ENCODE measurements around the gene SEM1.
A peak's percentile ranks its signal among the peaks of the same experiment; 100 is the strongest.
"Not testable (repeated sequence)": the region's sequence is repeated elsewhere in the genome, so short reads cannot be mapped to it uniquely, and the experiment has no call there.

Gene SEM1

DNA sequence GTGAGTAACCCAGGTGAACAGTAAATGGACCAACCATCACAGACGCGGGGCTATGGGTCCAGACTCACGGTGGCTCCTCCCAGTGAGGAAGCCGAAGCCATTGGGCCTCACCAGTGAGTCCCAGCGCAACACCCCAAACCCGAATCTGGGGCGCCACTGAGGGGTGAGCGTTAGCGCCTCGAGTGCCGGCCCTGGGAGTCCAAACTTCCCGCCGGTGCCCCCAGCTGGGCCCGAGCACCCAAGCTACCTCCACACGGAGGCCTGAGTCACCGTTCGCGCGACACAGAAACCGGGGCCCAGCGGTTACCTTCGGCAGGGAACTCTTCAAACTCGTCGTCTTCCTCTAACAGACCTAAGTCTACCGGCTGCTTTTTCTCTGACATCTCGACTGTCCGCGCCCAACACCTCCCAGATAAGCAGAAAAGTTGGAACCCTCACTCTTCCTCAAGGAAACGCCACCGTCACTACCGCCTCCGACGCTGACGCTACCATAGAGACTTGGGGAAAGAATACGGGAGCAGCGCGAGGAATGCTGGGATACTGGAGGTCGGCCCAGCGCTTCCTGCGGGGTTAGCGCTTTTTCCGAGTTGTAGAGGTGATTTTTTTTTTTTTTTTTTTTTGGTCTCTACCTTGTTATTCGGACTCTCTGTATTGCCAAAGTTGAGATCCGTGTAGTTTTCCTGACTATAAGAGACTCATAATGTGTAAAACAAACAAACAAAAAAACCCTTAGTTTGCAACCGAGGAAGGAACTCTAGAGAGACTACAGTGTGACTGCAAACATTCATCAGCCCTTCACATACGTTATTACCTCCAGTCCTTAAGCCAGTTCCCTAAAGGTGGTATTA lies at the start of gene SEM1:
SEM1 (minus strand) TSS at position 466 of the 848 bp plus-strand sequence; CDS start at position 383, 83 bp downstream.
- DNase-seq (ENCODE audit: low read depth in 1 of 2, low spot score in 1 of 2) = peak; percentile 42 to 86
- in situ Hi-C loops (cut with HindIII; ENCODE audit: low pct_unique_long_range_greater_than_20kb, low sequenced_read_pairs) = no loop called here
- no peak for TF ChIP-seq JUND (IDR thresholded peaks at IDR 0.05; ENCODE audit: low read depth)

DNA sequence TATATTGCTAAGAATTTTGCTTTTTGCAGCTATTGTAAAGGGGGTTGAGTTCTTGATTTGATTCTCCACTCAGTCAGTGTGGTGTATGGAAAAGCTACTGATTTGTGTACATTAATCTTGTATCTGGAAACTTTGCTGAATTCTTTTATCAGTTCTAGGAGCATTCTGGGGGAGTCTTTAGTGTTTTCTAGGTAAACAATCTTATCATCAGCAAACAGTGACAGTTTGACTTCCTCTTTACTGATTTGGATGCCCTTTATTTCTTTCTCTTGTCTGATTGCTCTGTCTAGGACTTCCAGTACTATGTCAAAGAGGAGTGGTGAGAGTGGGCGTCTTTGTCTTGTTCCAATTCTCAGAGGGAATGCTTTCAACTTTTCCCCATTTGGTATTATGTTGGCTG lies 48.2 kb upstream of the SEM1 start:
- DNase-seq (ENCODE audit: low read depth in 1 of 2, low spot score in 1 of 2); in situ Hi-C loops (cut with HindIII; ENCODE audit: low pct_unique_long_range_greater_than_20kb, low sequenced_read_pairs): not testable (repeated sequence)

DNA sequence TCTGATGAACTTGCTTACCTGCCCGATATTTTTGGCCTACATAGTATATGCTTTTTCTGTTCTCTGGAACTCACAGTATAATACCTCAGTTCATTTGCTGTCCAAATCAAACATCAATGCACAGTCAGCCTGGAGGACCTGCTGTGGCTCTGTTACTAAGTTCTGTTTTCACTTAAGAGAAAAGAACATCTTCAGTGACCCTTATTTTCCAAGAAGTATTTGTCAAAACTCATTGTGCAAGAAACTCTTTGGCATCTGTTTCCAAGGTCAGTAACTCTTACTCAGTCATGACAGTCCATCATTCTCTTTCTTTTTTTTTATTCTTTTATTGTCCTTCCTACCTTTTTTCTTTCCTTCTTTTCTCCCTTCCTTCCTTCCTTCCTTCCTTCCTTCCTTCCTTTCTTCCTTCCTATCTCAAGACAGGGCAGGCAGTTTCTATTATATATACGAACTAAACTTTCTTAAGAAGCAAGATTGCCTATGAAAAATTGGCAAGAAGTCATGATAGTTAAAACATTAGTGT lies 37.8 kb upstream of the SEM1 start:
- in situ Hi-C loops (cut with HindIII; ENCODE audit: low pct_unique_long_range_greater_than_20kb, low sequenced_read_pairs) = no loop called here
- TF ChIP-seq JUND (IDR thresholded peaks at IDR 0.05; ENCODE audit: low read depth) = no peak

DNA sequence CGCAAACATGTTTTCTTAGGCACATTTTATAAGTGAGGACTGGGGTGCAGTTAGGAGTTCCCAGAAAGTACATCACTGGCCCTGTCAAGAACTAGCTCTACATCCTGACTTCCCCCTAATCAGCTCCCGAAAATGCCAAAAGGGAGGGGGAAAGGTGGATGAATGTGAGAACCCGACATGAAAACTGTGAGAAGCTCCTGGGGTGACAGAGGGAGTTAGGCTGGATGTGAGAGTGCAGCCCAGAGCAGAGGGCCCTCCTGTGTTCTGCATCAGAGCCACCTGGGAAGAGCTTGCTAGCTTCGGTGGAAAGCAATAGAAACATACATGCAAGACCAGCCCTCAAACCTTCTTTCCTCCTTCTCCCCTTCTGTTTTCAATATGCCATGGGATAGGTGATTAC lies 30.5 kb upstream of the SEM1 start:
- DNase-seq (ENCODE audit: low read depth in 1 of 2, low spot score in 1 of 2) = no peak
- no peak for TF ChIP-seq JUND (IDR thresholded peaks at IDR 0.05; ENCODE audit: low read depth)
- in situ Hi-C loops (cut with HindIII; ENCODE audit: low pct_unique_long_range_greater_than_20kb, low sequenced_read_pairs) = no loop called here

More for the DNA sequence above, 37.8 kb upstream of the SEM1 start:
- DNase-seq (ENCODE audit: low read depth in 1 of 2, low spot score in 1 of 2) = no peak

DNA sequence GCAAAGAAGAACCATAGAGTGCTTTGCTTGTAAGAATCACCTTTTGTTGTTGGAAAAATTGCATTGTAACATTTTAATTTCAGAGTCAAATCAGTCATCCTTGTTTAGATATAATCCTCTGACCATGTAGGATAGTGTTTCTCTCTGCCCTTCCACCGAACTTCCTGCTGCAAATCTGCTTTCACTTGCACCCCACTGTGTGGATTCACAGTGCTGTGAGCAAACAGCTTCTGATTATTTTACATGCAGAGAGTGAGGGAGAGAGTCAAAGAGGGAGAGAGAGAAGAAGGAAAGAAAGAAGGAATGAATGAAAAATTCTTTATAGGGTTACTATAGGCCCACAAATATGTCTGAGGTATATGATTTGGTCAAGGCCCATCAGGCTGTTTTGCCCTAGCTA lies 30.0 kb upstream of the SEM1 start:
- in situ Hi-C loops (cut with HindIII; ENCODE audit: low pct_unique_long_range_greater_than_20kb, low sequenced_read_pairs) = no loop called here

DNA sequence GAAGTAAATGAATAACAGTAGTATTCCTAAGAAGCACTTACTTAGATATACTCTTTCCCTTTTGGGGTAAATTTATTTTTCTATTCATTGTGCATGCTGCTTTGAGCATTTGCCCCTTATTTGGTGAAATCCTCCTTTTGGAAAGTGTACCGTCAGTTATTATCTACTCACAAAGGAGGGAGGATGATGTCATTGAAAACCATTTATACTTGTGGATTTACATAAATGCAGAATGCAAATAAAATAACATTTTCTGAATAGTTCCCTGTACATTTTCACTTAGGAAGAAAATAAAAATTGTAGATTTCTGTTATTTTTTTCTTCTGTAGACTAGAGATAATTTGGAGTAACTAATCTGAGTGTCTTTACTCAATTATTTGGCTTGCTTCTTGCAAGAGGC lies 29.5 kb upstream of the SEM1 start:
- no peak for DNase-seq (ENCODE audit: low read depth in 1 of 2, low spot score in 1 of 2)
- no peak for TF ChIP-seq JUND (IDR thresholded peaks at IDR 0.05; ENCODE audit: low read depth)
- in situ Hi-C loops (cut with HindIII; ENCODE audit: low pct_unique_long_range_greater_than_20kb, low sequenced_read_pairs) = no loop called here

More for the DNA sequence above, 30.0 kb upstream of the SEM1 start:
- no peak for DNase-seq (ENCODE audit: low read depth in 1 of 2, low spot score in 1 of 2)
- no peak for TF ChIP-seq JUND (IDR thresholded peaks at IDR 0.05; ENCODE audit: low read depth)

DNA sequence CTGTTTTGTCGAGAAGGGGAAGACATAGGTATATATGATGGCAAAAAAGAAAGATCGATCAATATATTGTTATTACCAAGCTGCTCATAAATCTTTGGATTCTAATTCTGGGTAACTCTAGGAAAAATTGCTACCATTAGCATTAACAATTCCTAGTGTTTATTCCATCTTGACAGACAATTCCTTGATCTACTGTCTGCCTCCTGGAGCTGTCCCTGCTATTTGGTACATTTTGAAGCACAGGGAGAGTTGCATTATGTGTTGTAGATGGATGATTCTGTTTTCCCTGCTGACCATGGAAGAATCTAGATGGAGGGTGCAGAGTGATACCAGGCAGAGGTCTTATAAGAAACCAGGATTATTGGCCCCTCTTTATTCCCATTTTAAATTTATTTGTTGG lies 29.1 kb upstream of the SEM1 start:
- in situ Hi-C loops (cut with HindIII; ENCODE audit: low pct_unique_long_range_greater_than_20kb, low sequenced_read_pairs) = no loop called here
- DNase-seq (ENCODE audit: low read depth in 1 of 2, low spot score in 1 of 2) = no peak
- TF ChIP-seq JUND (IDR thresholded peaks at IDR 0.05; ENCODE audit: low read depth) = no peak

DNA sequence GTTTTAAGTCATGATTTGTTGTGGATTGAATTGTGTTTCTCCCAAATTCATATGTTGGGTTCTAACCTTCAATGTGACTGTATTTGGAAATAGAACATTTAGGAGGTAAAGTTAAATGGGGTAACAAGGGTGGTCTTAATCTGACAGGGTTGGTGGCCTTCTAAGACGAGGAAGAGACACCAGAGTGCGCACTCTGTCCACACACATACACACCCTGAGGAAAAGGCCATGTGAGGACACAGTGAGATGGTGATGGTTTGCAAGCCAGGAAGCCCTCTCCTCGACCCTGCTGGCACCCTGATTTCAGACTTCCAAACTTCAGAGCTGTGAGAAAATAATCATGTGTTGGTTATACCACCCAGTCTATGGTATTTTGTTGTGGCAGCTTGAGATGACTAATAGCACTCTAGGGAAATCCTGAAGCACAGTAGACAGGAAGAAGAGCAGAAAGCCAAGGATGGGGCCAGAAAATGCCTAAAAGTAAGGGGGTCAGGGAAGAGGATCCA lies 28.0 kb upstream of the SEM1 start:
- DNase-seq (ENCODE audit: low read depth in 1 of 2, low spot score in 1 of 2) = no peak
- in situ Hi-C loops (cut with HindIII; ENCODE audit: low pct_unique_long_range_greater_than_20kb, low sequenced_read_pairs) = no loop called here
- no peak for TF ChIP-seq JUND (IDR thresholded peaks at IDR 0.05; ENCODE audit: low read depth)

DNA sequence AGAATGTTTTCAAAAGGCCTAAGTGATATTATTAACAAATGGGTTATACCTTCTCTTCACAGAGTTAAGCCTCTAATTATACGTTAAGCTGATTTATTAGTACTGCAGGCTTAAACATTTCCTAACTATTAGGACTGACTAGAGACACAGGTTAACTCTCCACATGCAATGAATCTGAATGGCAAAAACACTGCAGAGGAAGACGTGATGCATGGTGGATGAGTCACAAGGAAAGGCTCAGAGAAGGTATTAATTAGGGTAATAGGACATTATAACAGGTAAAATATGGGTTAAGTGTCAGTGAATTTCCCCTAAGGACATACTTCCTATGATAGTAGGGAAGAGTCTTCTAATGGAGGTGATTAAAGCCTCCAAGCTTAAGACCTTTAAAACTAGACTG lies 24.7 kb upstream of the SEM1 start:
- DNase-seq (ENCODE audit: low read depth in 1 of 2, low spot score in 1 of 2) = no peak
- in situ Hi-C loops (cut with HindIII; ENCODE audit: low pct_unique_long_range_greater_than_20kb, low sequenced_read_pairs) = no loop called here
- no peak for TF ChIP-seq JUND (IDR thresholded peaks at IDR 0.05; ENCODE audit: low read depth)

DNA sequence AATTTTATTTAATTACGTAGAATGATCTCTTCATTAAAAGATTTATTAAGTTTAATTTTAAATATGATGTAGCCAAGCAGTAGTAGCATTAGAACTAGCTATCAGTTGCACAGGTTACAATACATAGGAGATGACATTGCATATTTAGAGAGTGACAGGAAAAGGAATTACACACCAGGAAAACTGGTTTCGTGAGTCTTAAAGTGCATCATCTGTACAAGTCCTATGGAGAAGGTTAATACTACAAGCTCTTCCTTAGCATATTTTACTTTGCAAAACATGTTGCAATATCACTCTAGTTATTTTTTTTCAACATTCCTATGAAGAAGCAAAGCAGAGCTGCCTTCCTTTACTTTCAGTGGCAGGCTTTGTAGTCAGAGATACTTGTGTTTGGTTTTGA lies 20.2 kb upstream of the SEM1 start:
- TF ChIP-seq JUND (IDR thresholded peaks at IDR 0.05; ENCODE audit: low read depth) = no peak
- in situ Hi-C loops (cut with HindIII; ENCODE audit: low pct_unique_long_range_greater_than_20kb, low sequenced_read_pairs) = no loop called here
- DNase-seq (ENCODE audit: low read depth in 1 of 2, low spot score in 1 of 2) = peak in 1 of 2 experiments; percentile 53

DNA sequence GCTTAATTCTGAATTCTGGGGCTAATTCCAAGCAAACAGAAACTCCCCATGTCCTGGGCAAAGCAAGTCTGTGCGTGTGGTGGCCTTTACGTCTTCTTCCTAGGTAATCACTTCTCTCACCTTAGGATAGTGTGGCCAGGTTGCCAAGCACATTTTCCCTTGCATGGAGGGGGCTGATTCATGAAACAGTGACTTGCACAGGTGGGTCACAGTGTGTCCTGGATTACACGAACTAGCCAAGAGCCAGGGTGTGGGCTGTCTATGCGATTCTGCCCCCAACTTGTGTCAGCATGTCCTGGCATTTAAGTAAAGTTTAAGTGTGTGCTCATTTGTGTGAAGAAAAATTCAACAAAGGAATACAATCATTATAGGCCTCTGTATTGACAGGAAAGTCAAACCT lies 18.5 kb upstream of the SEM1 start:
- DNase-seq (ENCODE audit: low read depth in 1 of 2, low spot score in 1 of 2) = no peak
- no peak for TF ChIP-seq JUND (IDR thresholded peaks at IDR 0.05; ENCODE audit: low read depth)
- in situ Hi-C loops (cut with HindIII; ENCODE audit: low pct_unique_long_range_greater_than_20kb, low sequenced_read_pairs) = no loop called here

DNA sequence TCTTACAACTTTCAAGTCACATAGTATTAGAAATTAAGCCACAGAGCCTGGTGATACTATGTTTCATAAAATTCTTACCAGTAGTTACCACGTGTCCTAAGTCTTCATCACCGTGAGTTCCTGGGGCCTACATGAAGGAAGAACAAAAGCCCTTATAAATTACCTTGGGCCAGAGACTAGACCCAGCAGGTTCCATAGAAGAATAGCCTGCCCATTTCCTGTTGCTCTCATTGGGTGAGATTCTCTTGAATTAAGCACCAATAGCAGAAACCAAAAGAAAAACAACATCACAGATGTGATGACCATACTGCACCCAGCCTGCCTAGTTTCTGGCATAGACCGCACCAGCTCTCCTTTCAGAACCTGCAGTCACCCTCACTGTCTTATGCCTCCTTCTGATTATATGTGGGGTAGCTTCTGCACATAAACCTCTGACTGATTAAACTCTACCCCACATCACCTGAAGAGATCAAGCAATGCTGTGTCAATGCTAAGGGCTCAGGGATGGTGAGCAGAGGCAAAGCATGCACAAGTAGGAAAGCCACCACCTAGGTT lies 18.0 kb upstream of the SEM1 start:
- DNase-seq (ENCODE audit: low read depth in 1 of 2, low spot score in 1 of 2) = no peak
- no peak for TF ChIP-seq JUND (IDR thresholded peaks at IDR 0.05; ENCODE audit: low read depth)
- in situ Hi-C loops (cut with HindIII; ENCODE audit: low pct_unique_long_range_greater_than_20kb, low sequenced_read_pairs) = no loop called here

DNA sequence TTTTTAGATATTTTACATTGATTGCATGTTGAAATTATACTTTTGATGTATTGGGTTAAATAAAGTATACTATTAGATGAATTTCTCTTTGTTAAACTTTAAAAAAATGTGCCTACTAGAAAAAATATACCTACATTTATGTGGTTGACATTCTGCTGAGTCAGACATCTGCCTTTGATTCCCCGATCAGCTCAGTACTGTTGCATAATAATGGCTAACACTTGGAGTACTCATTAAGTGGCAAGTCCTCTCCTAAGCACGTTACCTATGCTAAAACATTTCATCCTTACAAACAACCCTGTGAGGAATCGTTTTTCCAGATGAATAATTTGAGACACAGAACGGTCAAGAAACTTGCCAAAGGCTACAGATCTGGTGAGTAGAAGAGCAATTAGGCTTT lies 14.0 kb upstream of the SEM1 start:
- DNase-seq (ENCODE audit: low read depth in 1 of 2, low spot score in 1 of 2) = no peak
- TF ChIP-seq JUND (IDR thresholded peaks at IDR 0.05; ENCODE audit: low read depth) = no peak
- in situ Hi-C loops (cut with HindIII; ENCODE audit: low pct_unique_long_range_greater_than_20kb, low sequenced_read_pairs) = no loop called here

DNA sequence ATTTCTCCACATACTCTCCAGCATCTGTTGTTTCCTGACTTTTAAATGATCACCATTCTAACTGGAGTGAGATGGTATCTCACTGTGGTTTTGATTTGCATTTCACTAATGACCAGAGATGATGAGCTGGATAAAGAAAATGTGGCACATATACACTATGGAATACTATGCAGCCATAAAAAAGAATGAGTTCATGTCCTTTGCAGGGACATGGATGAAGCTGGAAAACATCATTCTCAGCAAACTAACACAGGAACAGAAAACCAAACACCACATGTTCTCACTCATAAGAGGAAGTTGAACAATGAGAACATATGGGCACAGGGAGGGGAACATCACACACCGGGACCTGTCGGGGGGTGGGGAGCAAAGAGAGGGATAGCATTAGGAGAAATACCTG lies 13.3 kb upstream of the SEM1 start:
- DNase-seq (ENCODE audit: low read depth in 1 of 2, low spot score in 1 of 2); in situ Hi-C loops (cut with HindIII; ENCODE audit: low pct_unique_long_range_greater_than_20kb, low sequenced_read_pairs): not testable (repeated sequence)
